ENCODE measurements around the gene C1QB. TPM values are rescaled to one million over a fixed set of nuclear protein-coding genes. Genes with fewer than 3 reads are reported as not detected.
"Not testable (repeated sequence)": the region's sequence is repeated elsewhere in the genome, so short reads cannot be mapped to it uniquely, and the experiment has no call there.

Gene C1QB
- polyA plus RNA-seq, 1 donor (not counting 4 experiments of a cell fraction or from before 2014, with no cell fraction given), result not detected

- no peaks in the 10 kb centered on the region for H3K4me1 ChIP-seq (ENCODE audit: control insufficient read depth, extremely low read depth, insufficient read depth, low read length)
- no peaks in the 10 kb centered on the region for H3K36me3 ChIP-seq (ENCODE audit: control insufficient read depth in 2 of 2, extremely low read depth in 1 of 2, insufficient read depth in 2 of 2, low read length in 2 of 2)
- H2AFZ ChIP-seq (ENCODE audit: control insufficient read depth, low read length), result no peak overlapping the region
- no peaks in the 10 kb centered on the region for H3K9me3 ChIP-seq (ENCODE audit: control insufficient read depth, low read depth, low read length)
- dilution Hi-C loops (cut with MboI; ENCODE audit: extremely low pct_ligation_motif_present, low sequenced_read_pairs), result no loop called here
- H3K27me3 ChIP-seq (ENCODE audit: control insufficient read depth, extremely low read depth, insufficient read depth, low read length), result peaks cover 20% of the 10 kb centered on the region
- DNase-seq (ENCODE audit: low read depth, low spot score) (no peak), FAIRE-seq (no peak)
- TF ChIP-seq EZH2 (IDR thresholded peaks at IDR 0.05; ENCODE audit: low read length), result no peak
- peak; percentile 66 to 72 (median 69) for TF ChIP-seq CTCF (optimal IDR thresholded peaks at IDR 0.05 in 1 of 3, IDR thresholded peaks at IDR 0.05 in 1 of 3, conservative IDR thresholded peaks at IDR 0.05 in 1 of 3; ENCODE audit: extremely low read depth in 1 of 3, insufficient read depth in 2 of 3, low read length in 3 of 3)
- H3K27ac ChIP-seq (ENCODE audit: control insufficient read depth, insufficient read depth, low read length), result no peak overlapping the region
- H4K20me1 ChIP-seq (ENCODE audit: control insufficient read depth, extremely low read depth, insufficient read depth, low read length), result no peaks in the 10 kb centered on the region
- no peak overlapping the region for H3K9ac ChIP-seq (ENCODE audit: control insufficient read depth, extremely low read depth, insufficient read depth, low read length)
- H3K9me1 ChIP-seq (ENCODE audit: control insufficient read depth, extremely low read depth, insufficient read depth, low read length), result no peaks in the 10 kb centered on the region
- H3K79me2 ChIP-seq (ENCODE audit: control insufficient read depth, insufficient read depth, low read length), result no peaks in the 10 kb centered on the region
- H3K4me2 ChIP-seq (ENCODE audit: control insufficient read depth, extremely low read depth, insufficient read depth, low read depth, low read length), result no peak overlapping the region
- H3K4me3 ChIP-seq (ENCODE audit: control insufficient read depth in 2 of 3, extremely low read depth in 1 of 3, insufficient read depth in 2 of 3, low read depth in 1 of 3, low read length in 3 of 3), result no peak overlapping the region
Observed at GRCh38 chr1:22673486-22674409, 20.7 kb downstream of the C1QB start.

- TF ChIP-seq EZH2 (IDR thresholded peaks at IDR 0.05; ENCODE audit: low read length), result no peak
- TF ChIP-seq CTCF (optimal IDR thresholded peaks at IDR 0.05 in 1 of 3, IDR thresholded peaks at IDR 0.05 in 1 of 3, conservative IDR thresholded peaks at IDR 0.05 in 1 of 3; ENCODE audit: extremely low read depth in 1 of 3, insufficient read depth in 2 of 3, low read length in 3 of 3), result no peak
- no peak overlapping the region for H3K27ac ChIP-seq (ENCODE audit: control insufficient read depth, insufficient read depth, low read length)
- H3K9me3 ChIP-seq (ENCODE audit: control insufficient read depth, low read depth, low read length), result no peaks in the 10 kb centered on the region
- no peak for DNase-seq (ENCODE audit: low read depth, low spot score)
- no peak overlapping the region for H2AFZ ChIP-seq (ENCODE audit: control insufficient read depth, low read length)
- H3K9me1 ChIP-seq (ENCODE audit: control insufficient read depth, extremely low read depth, insufficient read depth, low read length), result no peaks in the 10 kb centered on the region
- no peaks in the 10 kb centered on the region for H3K79me2 ChIP-seq (ENCODE audit: control insufficient read depth, insufficient read depth, low read length)
- no peak overlapping the region for H3K4me2 ChIP-seq (ENCODE audit: control insufficient read depth, extremely low read depth, insufficient read depth, low read depth, low read length)
- no peaks in the 10 kb centered on the region for H4K20me1 ChIP-seq (ENCODE audit: control insufficient read depth, extremely low read depth, insufficient read depth, low read length)
- H3K9ac ChIP-seq (ENCODE audit: control insufficient read depth, extremely low read depth, insufficient read depth, low read length), result no peak overlapping the region
- no peak for FAIRE-seq
- dilution Hi-C loops (cut with MboI; ENCODE audit: extremely low pct_ligation_motif_present, low sequenced_read_pairs), result no loop called here
- no peaks in the 10 kb centered on the region for H3K4me1 ChIP-seq (ENCODE audit: control insufficient read depth, extremely low read depth, insufficient read depth, low read length)
- H3K36me3 ChIP-seq (ENCODE audit: control insufficient read depth in 2 of 2, extremely low read depth in 1 of 2, insufficient read depth in 2 of 2, low read length in 2 of 2), result no peaks in the 10 kb centered on the region
- H3K4me3 ChIP-seq (ENCODE audit: control insufficient read depth in 2 of 3, extremely low read depth in 1 of 3, insufficient read depth in 2 of 3, low read depth in 1 of 3, low read length in 3 of 3), result no peak overlapping the region
- H3K27me3 ChIP-seq (ENCODE audit: control insufficient read depth, extremely low read depth, insufficient read depth, low read length), result peaks cover 20% of the 10 kb centered on the region
Observed at GRCh38 chr1:22674410-22674749, 21.3 kb downstream of the C1QB start.

- H2AFZ ChIP-seq (ENCODE audit: control insufficient read depth, low read length); H3K9me1 ChIP-seq (ENCODE audit: control insufficient read depth, extremely low read depth, insufficient read depth, low read length); H3K9ac ChIP-seq (ENCODE audit: control insufficient read depth, extremely low read depth, insufficient read depth, low read length); H3K4me2 ChIP-seq (ENCODE audit: control insufficient read depth, extremely low read depth, insufficient read depth, low read depth, low read length); DNase-seq (ENCODE audit: low read depth, low spot score); H3K36me3 ChIP-seq (ENCODE audit: control insufficient read depth in 2 of 2, extremely low read depth in 1 of 2, insufficient read depth in 2 of 2, low read length in 2 of 2); H3K4me3 ChIP-seq (ENCODE audit: control insufficient read depth in 2 of 3, extremely low read depth in 1 of 3, insufficient read depth in 2 of 3, low read depth in 1 of 3, low read length in 3 of 3); H4K20me1 ChIP-seq (ENCODE audit: control insufficient read depth, extremely low read depth, insufficient read depth, low read length); H3K27ac ChIP-seq (ENCODE audit: control insufficient read depth, insufficient read depth, low read length); FAIRE-seq; H3K79me2 ChIP-seq (ENCODE audit: control insufficient read depth, insufficient read depth, low read length); dilution Hi-C loops (cut with MboI; ENCODE audit: extremely low pct_ligation_motif_present, low sequenced_read_pairs); H3K9me3 ChIP-seq (ENCODE audit: control insufficient read depth, low read depth, low read length); H3K4me1 ChIP-seq (ENCODE audit: control insufficient read depth, extremely low read depth, insufficient read depth, low read length): not testable (repeated sequence)
- peaks cover 11% of the 10 kb centered on the region for H3K27me3 ChIP-seq (ENCODE audit: control insufficient read depth, extremely low read depth, insufficient read depth, low read length)
Observed at GRCh38 chr1:22676151-22676550, 23.1 kb downstream of the C1QB start.

Measured in keratinocyte (primary cell).